ENCODE data around the gene SLC9A9.

- TF ChIP-seq CTCF (IDR thresholded peaks at IDR 0.05; ENCODE audit: low read length) (no peak), EZH2 (optimal IDR thresholded peaks at IDR 0.05; ENCODE audit: low read depth, low read length) (no peak)
These were observed 40.2 kb downstream of the SLC9A9 start for GRCh38 chr3:143808030-143808429.
